HepG2 (cell line): ENCODE results near the gene SERPINB10. TPM values are rescaled to one million over a fixed set of nuclear protein-coding genes. Genes with fewer than 3 reads are reported as not detected.
A peak's percentile ranks its signal among the peaks of the same experiment; 100 is the strongest.

ENCODE experiments used
- CC2D1A ChIP-seq: sonication (generic); formaldehyde crosslinking; IDR thresholded peaks from 2 replicates; pipeline ENCODE4 v1.8.1; 2023; ENCODE audit warnings: mild to moderate bottlenecking, missing genetic modification reagents
- HDAC2 ChIP-seq: sonication (generic); formaldehyde crosslinking; IDR thresholded peaks from 2 replicates; pipeline ENCODE4 v1.4.0; 2020; ENCODE audit warnings: missing genetic modification reagents
- PHF8 ChIP-seq: sonication (generic); formaldehyde crosslinking; IDR thresholded peaks from 2 replicates; pipeline ENCODE4 v1.5.0; 2020; ENCODE audit warnings: missing genetic modification reagents
- SMARCC2 ChIP-seq: fragments of 450-650 bp; IDR thresholded peaks from 2 replicates; pipeline ENCODE4 v1.6.1; 2017; ENCODE audit warnings: antibody characterized with exemption, mild to moderate bottlenecking
- TSC22D2 ChIP-seq: sonication (generic); formaldehyde crosslinking; IDR thresholded peaks from 2 replicates; pipeline ENCODE4 v1.5.1; 2020; ENCODE audit warnings: missing genetic modification reagents, mild to moderate bottlenecking, borderline replicate concordance
- ZFY ChIP-seq: sonication (generic); formaldehyde crosslinking; IDR thresholded peaks from 2 replicates; pipeline ENCODE4 v1.4.0; 2020; ENCODE audit warnings: missing genetic modification reagents
- ZNF256 ChIP-seq: sonication (generic); formaldehyde crosslinking; conservative IDR thresholded peaks from 2 replicates; pipeline ENCODE4 v1.4.0; 2020; ENCODE audit warnings: missing genetic modification reagents
- ZNF703 ChIP-seq: sonication (generic); formaldehyde crosslinking; IDR thresholded peaks from 2 replicates; pipeline ENCODE4 v1.5.1; 2020; ENCODE audit warnings: missing genetic modification reagents, mild to moderate bottlenecking, moderate library complexity, borderline replicate concordance
- ZNF788 ChIP-seq: sonication (generic); formaldehyde crosslinking; IDR thresholded peaks from 2 replicates; pipeline ENCODE4 v1.5.0; 2020; ENCODE audit warnings: mild to moderate bottlenecking, missing genetic modification reagents, borderline replicate concordance
- ZSCAN30 ChIP-seq: sonication (generic); formaldehyde crosslinking; IDR thresholded peaks from 2 replicates; pipeline ENCODE4 v1.5.0; 2020; ENCODE audit warnings: mild to moderate bottlenecking, missing genetic modification reagents
- polyA plus RNA-seq, 8 experiments: library from polyadenylated mRNA; depleted of rRNA in 3 of 8; stranded (reverse) in 7 of 8; unstranded in 1 of 8; fragments of >200 nt; fragmentation: Illumina TruSeq in 4 of 8; extraction: Trizol in 4 of 8; gene quantifications; 2 replicates each; pipeline versions ENCODE4 v1.2.1 to v1.2.3, GENCODE V29; 2011 to 2016; ENCODE audit warnings: low read depth in 4 of 8, missing spikeins in 1 of 8, mixed read lengths in 1 of 8; ENCODE audit not compliant: insufficient read depth in 1 of 8
- total RNA-seq, 5 experiments: library from RNA; depleted of rRNA; stranded (reverse); fragments of >200 nt; fragmentation: Illumina TruSeq; extraction: Trizol; gene quantifications; 2 replicates each; pipeline ENCODE4 v1.2.3, GENCODE V29; 2016; ENCODE audit warnings: low read depth in 1 of 5
- TF ChIP-seq, protein P1 (sequence below): IDR thresholded peaks from 2 replicates; pipeline ENCODE4 v1.6.1; 2016; ENCODE audit warnings: missing compliant biosample characterization, missing genetic modification reagents, borderline replicate concordance
- TF ChIP-seq, protein P2 (sequence below): sonication (generic); formaldehyde crosslinking; IDR thresholded peaks from 2 replicates; pipeline ENCODE4 v1.5.1; 2020; ENCODE audit warnings: missing genetic modification reagents, mild to moderate bottlenecking, borderline replicate concordance
- TF ChIP-seq, protein P3 (sequence below): sonication (generic); formaldehyde crosslinking; IDR thresholded peaks from 2 replicates; pipeline ENCODE4 v1.5.1; 2020; ENCODE audit warnings: missing genetic modification reagents, mild to moderate bottlenecking, borderline replicate concordance
- TF ChIP-seq, protein P4 (sequence below): sonication (generic); formaldehyde crosslinking; IDR thresholded peaks from 2 replicates; pipeline ENCODE4; 2020; ENCODE audit warnings: missing genetic modification reagents, mild to moderate bottlenecking, borderline replicate concordance
- TF ChIP-seq, protein P5 (sequence below): sonication (generic); formaldehyde crosslinking; conservative IDR thresholded peaks from 2 replicates; pipeline ENCODE4 v1.4.0; 2020; ENCODE audit warnings: missing genetic modification reagents

SERPINB10 gene
- total and polyA plus RNA-seq, 2 of the 13 experiments (the other 11 are each of a cell fraction or from before 2014, with no cell fraction given) = not detected

DNA sequence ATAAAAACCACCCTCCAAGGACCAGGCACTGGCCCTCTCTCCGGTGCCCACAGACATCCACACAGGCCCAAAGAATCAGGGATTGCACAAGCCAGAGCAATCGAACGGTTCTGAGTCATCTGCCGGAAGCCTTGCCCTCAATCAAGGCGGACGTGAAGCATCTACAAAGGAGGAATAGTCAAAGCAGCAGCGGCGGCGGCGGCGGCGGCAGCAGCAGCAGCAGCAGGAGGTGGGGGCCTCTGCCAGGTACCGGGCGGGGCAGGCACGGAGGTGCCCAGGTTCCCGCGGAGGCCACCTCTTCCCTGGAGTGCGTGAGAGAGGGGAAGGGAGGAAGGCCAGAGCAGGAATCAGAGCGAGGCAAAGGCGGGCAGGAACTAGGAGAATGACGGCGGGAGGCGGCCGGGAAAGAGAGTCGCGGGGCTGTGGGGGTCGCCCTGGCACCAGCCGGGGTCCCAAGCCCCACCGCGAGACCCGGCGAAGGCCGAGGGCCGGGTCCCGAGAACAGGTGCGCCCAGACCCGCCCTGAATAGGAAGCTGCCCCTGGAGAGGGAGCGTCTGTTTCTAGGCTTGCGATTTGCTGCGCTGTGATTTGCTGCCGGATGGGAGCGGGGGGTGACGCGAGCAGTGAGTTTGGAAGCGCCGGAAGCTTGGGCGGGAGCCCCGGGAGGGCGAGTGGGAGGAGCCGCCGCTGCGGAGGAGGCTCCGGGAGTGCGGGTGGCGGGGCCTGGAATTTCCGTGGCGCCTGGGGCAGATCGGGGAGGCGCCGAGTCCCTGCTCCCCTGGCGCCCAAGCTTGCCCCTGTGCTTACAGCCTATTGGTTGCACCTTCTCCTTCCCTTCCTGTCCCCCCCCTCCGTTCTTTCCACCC is 62.4 kb downstream of the SERPINB10 start, which contains the start of gene SERPINB8 (continued):
- TF ChIP-seq, protein P1, sequence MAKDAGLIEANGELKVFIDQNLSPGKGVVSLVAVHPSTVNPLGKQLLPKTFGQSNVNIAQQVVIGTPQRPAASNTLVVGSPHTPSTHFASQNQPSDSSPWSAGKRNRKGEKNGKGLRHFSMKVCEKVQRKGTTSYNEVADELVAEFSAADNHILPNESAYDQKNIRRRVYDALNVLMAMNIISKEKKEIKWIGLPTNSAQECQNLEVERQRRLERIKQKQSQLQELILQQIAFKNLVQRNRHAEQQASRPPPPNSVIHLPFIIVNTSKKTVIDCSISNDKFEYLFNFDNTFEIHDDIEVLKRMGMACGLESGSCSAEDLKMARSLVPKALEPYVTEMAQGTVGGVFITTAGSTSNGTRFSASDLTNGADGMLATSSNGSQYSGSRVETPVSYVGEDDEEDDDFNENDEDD = no peak
- TF ChIP-seq SMARCC2 (no peak), CC2D1A (CRISPR knock-in tag) (no peak), ZFY (CRISPR knock-in tag) (peak; percentile 57), HDAC2 (CRISPR knock-in tag) (no peak), ZNF788 (CRISPR knock-in tag) (no peak), ZSCAN30 (CRISPR knock-in tag) (no peak), ZNF703 (CRISPR knock-in tag) (no peak), PHF8 (CRISPR knock-in tag) (peak; percentile 81), TSC22D2 (no peak), ZNF256 (CRISPR knock-in tag) (no peak)
- TF ChIP-seq, protein P2, sequence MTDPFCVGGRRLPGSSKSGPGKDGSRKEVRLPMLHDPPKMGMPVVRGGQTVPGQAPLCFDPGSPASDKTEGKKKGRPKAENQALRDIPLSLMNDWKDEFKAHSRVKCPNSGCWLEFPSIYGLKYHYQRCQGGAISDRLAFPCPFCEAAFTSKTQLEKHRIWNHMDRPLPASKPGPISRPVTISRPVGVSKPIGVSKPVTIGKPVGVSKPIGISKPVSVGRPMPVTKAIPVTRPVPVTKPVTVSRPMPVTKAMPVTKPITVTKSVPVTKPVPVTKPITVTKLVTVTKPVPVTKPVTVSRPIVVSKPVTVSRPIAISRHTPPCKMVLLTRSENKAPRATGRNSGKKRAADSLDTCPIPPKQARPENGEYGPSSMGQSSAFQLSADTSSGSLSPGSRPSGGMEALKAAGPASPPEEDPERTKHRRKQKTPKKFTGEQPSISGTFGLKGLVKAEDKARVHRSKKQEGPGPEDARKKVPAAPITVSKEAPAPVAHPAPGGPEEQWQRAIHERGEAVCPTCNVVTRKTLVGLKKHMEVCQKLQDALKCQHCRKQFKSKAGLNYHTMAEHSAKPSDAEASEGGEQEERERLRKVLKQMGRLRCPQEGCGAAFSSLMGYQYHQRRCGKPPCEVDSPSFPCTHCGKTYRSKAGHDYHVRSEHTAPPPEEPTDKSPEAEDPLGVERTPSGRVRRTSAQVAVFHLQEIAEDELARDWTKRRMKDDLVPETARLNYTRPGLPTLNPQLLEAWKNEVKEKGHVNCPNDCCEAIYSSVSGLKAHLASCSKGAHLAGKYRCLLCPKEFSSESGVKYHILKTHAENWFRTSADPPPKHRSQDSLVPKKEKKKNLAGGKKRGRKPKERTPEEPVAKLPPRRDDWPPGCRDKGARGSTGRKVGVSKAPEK = 0 out of 2 replicates have a peak, but pooled peaks have one; percentile 28
- TF ChIP-seq, protein P3, sequence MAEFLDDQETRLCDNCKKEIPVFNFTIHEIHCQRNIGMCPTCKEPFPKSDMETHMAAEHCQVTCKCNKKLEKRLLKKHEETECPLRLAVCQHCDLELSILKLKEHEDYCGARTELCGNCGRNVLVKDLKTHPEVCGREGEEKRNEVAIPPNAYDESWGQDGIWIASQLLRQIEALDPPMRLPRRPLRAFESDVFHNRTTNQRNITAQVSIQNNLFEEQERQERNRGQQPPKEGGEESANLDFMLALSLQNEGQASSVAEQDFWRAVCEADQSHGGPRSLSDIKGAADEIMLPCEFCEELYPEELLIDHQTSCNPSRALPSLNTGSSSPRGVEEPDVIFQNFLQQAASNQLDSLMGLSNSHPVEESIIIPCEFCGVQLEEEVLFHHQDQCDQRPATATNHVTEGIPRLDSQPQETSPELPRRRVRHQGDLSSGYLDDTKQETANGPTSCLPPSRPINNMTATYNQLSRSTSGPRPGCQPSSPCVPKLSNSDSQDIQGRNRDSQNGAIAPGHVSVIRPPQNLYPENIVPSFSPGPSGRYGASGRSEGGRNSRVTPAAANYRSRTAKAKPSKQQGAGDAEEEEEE (CRISPR knock-in tag) = no peak
- TF ChIP-seq, protein P4, sequence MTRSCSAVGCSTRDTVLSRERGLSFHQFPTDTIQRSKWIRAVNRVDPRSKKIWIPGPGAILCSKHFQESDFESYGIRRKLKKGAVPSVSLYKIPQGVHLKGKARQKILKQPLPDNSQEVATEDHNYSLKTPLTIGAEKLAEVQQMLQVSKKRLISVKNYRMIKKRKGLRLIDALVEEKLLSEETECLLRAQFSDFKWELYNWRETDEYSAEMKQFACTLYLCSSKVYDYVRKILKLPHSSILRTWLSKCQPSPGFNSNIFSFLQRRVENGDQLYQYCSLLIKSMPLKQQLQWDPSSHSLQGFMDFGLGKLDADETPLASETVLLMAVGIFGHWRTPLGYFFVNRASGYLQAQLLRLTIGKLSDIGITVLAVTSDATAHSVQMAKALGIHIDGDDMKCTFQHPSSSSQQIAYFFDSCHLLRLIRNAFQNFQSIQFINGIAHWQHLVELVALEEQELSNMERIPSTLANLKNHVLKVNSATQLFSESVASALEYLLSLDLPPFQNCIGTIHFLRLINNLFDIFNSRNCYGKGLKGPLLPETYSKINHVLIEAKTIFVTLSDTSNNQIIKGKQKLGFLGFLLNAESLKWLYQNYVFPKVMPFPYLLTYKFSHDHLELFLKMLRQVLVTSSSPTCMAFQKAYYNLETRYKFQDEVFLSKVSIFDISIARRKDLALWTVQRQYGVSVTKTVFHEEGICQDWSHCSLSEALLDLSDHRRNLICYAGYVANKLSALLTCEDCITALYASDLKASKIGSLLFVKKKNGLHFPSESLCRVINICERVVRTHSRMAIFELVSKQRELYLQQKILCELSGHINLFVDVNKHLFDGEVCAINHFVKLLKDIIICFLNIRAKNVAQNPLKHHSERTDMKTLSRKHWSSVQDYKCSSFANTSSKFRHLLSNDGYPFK (CRISPR knock-in tag) = no peak; the same call in 1 of the 2 replicates
- TF ChIP-seq, protein P5, sequence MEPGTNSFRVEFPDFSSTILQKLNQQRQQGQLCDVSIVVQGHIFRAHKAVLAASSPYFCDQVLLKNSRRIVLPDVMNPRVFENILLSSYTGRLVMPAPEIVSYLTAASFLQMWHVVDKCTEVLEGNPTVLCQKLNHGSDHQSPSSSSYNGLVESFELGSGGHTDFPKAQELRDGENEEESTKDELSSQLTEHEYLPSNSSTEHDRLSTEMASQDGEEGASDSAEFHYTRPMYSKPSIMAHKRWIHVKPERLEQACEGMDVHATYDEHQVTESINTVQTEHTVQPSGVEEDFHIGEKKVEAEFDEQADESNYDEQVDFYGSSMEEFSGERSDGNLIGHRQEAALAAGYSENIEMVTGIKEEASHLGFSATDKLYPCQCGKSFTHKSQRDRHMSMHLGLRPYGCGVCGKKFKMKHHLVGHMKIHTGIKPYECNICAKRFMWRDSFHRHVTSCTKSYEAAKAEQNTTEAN (CRISPR knock-in tag) = no peak
